Measurements from ENCODE around the gene ASB18.

DNA sequence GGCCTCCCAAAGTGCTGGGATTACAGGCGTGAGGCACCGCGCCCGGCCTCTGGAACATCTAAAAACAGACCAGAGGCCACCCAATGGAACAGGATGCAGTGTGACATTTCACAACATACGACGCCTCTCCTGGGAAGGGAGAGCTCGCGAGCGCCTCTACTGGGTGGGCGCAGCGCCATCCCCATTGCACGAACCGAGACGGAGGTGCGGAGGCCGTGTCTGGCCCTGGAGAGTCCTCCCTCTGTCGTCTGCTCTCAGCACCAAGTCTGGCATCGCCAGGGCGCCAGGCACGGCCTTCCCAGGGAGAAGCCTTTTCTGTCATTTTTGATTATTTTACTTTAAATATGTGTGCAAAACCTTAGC is 86.6 kb downstream of the ASB18 start:
- TF ChIP-seq, protein P1, sequence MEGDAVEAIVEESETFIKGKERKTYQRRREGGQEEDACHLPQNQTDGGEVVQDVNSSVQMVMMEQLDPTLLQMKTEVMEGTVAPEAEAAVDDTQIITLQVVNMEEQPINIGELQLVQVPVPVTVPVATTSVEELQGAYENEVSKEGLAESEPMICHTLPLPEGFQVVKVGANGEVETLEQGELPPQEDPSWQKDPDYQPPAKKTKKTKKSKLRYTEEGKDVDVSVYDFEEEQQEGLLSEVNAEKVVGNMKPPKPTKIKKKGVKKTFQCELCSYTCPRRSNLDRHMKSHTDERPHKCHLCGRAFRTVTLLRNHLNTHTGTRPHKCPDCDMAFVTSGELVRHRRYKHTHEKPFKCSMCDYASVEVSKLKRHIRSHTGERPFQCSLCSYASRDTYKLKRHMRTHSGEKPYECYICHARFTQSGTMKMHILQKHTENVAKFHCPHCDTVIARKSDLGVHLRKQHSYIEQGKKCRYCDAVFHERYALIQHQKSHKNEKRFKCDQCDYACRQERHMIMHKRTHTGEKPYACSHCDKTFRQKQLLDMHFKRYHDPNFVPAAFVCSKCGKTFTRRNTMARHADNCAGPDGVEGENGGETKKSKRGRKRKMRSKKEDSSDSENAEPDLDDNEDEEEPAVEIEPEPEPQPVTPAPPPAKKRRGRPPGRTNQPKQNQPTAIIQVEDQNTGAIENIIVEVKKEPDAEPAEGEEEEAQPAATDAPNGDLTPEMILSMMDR (IDR thresholded peaks at IDR 0.05; ENCODE audit: low read depth, low read length), result no peak
- no peak for TF ChIP-seq EZH2phosphoT487 (IDR thresholded peaks at IDR 0.05; ENCODE audit: low read depth)

Measured in OCI-LY3 (cell line).